HG02623 (cell line): Measurements from ENCODE around the gene C20orf141.
"Not testable (repeated sequence)": the region's sequence is repeated elsewhere in the genome, so short reads cannot be mapped to it uniquely, and the experiment has no call there.

Experiments used
- ATAC-seq: cut with Tn5 transposase; IDR thresholded peaks from one replicate; pipeline ENCODE4 v1.9.1; 2021; ENCODE audit warnings: moderate library complexity; ENCODE audit not compliant: unreplicated experiment

The C20orf141 gene

GRCh38 chr20:2799271-2799670 is 15.5 kb upstream of the C20orf141 start:
- ATAC-seq: no peak

DNA sequence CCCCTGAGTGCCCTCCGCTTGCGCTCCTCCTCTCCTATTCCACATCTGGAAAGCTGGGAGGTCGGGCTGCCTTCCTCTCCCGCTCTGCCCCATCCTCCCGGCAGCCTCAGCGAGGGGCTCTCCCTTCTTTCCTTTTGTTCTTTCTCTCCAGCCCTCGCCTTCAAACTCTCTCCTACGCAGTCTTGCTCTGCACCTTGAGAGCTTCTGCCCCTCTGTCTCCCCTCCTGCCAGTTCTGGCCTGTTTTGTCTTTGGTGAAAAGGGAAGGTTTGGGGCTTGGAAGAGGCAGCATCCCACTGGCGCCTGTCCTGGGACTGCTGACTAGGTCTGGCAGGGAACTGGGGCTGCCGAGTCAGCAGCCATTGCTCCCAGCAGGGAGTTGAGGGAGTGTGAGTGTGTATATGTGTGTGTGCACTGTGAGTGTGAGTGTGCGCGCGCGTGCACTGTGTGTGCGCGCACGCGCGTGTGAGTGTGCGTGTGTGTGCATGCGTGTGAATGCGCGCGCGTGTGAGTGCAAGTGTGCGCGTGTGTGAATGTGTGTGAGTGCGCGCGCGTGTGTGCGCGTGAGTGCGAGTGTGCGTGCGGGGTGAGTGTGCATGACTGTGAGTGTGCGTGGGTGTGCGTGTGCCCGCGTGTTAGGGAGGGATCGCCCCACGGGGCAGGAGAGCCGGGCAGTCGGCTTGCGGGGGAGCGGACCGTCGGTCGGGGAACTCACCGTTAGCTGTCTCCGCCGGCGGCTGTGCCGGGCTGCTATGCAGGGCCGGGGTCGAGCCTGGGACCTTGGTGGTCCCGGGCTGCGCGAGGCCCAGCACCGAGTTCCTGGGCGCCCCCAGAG is 14.9 kb upstream of the C20orf141 start:
- ATAC-seq: no peak

DNA sequence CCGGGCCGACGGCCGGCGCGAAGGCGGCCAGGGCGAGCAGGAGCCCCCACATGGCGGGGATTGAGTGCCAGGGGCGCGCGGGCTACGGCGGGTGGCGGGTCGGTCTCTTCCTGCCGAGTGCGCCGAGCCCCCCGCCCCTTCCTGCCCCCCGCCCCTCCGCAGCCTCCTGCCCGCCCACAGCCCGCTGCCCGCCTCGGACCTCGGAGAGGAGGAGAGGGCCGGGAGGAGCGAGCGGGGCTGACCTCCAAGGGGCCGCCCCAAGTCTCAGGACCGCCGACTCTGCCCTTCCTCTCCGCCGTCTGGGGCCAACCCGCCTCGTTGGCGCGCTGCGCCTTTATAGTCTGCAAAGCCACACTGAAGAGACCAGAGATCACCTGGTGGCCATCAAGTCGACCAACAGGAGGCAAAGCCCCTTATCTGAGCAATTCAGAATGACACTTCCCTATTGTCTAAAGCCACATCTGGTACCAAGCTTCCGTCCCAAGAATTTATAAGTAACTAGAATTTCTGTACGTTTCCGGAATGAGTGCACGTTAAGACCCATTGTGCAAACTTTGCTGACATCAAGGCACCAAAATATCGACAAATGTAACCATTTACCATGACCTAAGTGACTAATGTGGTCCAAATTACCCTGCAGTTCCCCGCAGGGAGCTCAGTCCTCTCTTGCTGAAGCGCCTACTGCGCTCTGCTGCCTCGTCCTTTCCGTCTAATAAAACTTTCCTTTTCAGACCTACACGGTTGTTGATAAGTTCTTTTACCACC is 14.1 kb upstream of the C20orf141 start, which contains the start of gene CPXM1:
Gene CPXM1, minus strand, starts transcription at position 107 of the 765 bp plus-strand sequence. Its CDS starts 55 bp downstream, at position 52.
- ATAC-seq: no peak

DNA sequence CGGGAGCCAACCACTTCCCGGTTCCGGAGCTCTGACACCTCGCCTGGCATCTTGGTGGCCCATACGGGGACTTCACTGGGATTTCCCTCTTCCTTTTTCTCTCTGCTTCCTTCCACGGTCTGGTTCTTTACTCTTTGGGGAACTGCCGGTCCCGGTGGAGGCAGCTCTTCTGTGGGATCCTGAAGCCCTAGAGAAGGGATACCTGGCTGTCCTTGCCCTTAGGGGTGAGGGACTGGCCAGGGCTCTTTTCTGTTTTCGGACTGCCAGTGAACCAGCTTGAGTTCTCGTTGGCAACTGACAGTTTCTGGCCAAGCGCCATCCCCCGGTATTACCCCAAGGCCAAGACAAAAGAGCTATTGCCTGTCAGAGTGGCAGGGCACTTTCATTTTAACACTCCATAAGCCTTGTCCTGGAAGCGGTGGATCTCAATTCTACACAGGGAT is 13.5 kb upstream of the C20orf141 start:
- no peak for ATAC-seq

DNA sequence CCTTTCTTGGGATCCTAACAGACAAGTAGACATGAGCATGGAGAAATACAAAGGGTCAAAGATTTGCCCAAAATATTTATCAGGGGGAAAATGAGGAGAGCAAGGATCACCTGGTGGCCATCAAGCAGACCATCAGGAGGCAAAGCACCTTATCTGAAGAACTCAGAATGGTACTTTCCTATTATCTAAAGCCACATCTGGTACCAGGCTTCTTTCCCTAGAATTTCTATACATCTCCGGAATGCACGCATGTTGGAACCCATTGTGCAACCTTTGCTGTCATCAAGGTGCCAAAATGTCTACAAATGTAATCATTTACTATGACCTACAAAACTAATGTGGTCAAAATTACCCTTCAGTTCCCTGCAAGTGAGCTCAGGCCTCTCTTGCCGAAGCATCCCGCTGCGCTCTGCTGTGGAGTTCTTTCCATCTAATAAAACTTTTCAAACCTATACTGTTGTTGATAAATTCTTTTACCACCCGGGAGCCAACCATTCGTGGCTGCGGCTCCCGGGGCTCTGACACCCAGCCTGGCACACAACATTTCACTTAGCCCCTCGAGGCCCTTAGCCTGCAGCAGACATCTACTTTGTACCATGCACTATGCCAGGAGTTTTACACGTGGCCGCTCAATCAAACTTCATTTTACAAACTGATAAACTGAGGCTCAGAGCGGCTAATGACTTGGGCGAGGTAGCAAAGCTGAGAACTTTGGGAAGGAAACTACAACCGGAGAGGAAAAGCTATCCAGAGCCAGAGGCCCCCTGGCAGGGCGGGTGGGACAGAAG is 10.6 kb upstream of the C20orf141 start:
- ATAC-seq: no peak

DNA sequence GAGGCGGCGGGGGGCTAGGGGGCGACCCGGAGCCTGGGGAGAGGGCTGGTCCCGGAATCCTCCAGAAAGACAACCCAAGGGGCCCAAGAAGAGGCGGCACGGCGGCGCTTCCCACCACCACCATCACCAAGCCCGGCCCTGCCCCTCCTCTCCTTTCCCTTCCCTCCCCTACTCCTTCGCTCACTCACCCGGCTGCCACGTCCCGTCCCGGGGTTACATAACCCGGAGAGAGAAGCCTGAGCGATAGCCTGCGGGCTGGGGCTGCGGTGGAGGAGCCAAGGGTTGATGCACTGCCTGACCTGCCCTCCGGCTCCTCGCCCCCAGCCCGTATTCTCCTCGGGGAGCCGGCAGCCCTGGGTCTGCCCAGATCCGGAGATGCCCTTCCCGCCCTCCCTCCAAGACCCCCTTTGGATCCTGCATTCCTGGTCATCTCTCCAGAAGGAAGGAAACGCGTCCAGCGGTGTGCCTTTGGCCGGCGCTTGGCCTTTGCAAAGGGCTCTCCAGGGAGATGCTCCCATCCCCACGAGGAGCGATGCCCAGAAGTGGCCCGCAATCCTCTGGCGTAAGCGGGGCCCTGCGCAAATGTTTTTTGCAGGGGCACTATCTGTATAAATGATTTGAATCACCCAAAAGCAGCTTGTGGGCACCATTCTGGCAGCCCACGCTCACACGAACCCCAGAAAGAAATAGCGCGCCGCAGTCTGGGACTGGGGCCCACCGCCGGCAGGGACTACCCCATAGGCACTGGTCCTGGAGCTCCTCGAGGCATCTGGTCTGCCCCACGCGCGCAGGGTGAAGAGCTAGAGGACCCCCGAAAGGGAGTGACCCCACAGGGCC is 9.7 kb upstream of the C20orf141 start:
- no peak for ATAC-seq

DNA sequence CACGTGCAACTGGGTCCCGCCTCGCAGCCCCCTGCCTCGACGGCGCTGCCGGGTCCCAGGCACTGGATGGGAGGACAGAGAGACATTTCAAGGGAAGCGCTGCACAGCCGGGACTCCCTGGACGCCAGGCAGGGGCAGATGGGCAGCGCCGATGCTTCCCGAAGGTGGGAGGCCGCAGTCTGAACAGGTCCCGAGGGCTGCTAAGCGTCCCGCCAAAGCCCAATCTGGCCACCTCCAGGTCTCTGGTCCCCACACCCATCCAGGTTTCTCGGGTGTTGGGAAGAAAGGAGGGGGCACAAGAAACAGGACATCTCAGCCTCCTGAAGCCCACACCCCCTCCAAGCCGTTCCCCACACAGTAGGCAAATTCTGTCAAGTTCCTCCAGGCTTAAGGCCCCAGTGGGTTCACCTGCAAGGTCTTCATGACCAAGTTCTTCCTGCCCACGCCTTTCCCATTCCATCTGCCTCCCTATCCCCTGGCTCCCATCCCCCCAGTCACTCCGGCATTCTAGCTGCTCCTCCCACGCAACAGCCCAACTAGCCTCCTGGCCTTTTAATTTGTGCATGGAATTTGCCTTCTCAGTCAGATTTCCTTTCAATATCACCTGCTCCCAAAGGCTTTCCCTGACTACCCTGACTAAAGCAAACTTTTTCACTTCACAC is 9.0 kb upstream of the C20orf141 start:
- no peak for ATAC-seq

DNA sequence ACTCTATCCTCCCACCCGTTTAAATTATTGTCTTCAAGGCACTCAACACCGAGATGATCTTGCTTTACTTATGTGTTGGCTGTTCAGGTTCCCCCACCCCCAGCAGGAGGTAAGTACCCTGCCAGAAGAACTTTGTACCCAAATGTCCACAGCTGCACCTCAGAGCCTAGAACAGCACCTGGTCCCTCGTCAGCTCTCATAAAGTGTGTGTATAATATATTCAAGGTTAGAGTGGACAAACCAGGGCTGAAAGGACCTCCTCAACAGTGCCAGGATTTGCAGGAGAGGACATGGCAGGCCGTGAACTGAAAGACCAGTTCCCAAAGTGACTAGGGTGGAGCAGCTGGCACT is 8.5 kb upstream of the C20orf141 start:
- ATAC-seq: no peak

GRCh38 chr20:2807019-2807418 is 7.8 kb upstream of the C20orf141 start:
- no peak for ATAC-seq

GRCh38 chr20:2807929-2808328 is 6.9 kb upstream of the C20orf141 start:
- ATAC-seq: not testable (repeated sequence)

DNA sequence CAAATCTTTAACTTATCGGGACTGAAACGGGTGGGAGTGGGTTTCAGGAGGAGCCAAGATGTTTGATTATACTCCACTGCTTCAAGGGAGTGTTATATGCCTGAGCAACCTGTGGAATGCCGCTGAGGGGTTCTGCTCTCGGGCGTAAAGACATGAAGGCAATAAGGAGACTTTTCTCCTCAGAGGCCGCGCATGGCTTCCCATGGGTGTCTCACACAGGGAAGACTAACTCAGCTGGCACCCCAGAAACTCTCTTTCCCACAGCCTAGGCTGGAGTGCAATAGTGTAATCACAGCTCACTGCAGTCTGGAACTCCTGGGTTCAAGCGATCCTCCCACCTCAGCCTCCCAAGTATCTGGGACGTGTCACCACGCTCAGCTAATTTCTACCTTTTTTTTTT is 5.1 kb upstream of the C20orf141 start:
- no peak for ATAC-seq

- ATAC-seq: no peak
These were observed 2.6 kb upstream of the C20orf141 start for GRCh38 chr20:2812189-2812588.

GRCh38 chr20:2814076-2814475 is 711 bp upstream of the C20orf141 start:
- ATAC-seq: no peak

DNA sequence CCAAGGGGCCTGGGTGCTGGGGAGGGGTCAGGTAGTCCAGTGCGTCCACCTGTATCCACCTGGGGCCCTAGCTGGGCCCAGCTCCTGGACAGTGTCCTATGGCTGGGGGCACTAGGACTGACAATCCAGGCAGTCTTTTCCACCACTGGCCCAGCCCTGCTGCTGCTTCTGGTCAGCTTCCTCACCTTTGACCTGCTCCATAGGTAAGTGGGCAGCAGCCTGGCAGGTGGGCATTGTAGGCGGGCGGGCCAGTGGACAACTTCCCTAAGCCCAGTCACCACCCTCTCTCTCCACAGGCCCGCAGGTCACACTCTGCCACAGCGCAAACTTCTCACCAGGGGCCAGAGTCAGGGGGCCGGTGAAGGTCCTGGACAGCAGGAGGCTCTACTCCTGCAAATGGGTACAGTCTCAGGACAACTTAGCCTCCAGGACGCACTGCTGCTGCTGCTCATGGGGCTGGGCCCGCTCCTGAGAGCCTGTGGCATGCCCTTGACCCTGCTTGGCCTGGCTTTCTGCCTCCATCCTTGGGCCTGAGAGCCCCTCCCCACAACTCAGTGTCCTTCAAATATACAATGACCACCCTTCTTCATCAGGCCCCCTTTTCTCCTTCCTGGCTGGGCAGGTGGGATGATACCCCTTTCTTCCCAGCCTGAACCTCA is 584 bp downstream of the C20orf141 start:
- ATAC-seq: no peak

DNA sequence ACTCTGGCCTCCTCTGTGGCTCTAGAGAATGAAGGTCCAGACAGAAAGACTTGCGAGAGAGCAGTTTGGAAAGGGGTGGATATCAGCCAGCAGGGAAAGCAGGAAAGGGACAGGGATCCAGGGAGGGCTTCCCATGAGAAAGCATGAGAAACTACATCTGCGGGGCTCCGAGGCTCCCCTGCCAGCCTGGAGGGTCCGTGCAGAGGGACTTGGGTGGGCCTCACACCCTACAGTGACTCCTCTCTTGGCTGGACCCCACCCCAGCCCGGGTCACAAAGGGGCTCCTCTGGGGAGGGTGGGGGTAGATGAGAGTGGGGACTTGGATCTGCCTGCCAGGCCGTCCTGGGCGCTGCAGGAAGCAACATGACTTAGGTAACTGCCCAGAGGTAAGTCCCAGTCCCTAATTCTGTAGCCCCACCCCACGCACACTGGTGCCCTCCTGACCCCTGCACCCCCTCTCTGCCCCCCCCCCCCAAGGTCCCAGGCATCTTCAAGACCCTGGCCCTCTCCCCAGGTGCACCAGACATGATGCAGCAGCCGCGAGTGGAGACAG is 1.3 kb downstream of the C20orf141 start, which contains the start of gene TMEM239:
Gene TMEM239, plus strand, starts transcription at position 335 of the 553 bp plus-strand sequence. Its CDS starts 191 bp downstream, at position 526.
- ATAC-seq: no peak

DNA sequence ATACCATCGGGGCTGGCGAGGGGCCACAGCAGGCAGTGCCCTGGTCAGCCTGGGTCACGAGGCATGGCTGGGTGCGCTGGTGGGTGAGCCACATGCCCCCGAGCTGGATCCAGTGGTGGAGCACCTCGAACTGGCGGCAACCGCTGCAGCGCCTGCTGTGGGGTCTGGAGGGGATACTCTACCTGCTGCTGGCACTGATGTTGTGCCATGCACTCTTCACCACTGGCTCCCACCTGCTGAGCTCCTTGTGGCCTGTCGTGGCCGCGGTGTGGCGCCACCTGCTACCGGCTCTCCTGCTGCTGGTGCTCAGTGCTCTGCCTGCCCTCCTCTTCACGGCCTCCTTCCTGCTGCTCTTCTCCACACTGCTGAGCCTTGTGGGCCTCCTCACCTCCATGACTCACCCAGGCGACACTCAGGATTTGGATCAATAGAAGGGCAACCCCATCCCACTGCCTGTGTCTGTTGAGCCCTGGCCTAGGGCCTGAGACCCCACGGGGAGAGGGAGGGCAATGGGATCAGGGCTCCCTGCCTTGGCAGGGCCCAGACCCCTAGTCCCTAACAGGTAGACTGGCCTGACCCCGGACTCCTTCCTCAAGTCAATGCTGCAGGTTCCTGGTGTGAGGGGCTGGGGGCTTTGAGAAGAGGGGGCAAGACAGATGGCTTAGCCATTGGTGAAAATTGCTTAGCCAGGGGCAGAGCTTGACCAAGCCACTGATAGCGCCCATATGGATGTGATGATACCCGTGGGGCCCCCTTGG is 2.0 kb downstream of the C20orf141 start:
- no peak for ATAC-seq

DNA sequence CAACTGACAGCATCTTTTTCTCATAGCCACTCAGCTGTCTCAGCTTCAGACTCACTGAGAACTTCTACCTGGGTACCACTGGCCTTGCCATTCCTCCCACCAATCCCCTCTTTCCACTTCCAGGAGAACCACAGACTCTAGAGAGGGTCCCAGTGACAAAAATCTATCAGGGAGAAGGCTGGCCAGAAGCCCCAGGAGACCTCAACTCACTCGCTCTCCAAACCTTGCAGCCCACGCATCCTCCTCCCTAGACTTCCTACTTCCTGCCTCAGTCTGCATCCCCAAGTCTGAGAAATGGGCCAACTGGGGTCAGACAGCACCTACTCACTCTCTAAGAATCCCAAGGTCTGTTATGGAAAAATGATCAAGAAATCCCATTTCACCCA is 2.5 kb downstream of the C20orf141 start:
- no peak for ATAC-seq

DNA sequence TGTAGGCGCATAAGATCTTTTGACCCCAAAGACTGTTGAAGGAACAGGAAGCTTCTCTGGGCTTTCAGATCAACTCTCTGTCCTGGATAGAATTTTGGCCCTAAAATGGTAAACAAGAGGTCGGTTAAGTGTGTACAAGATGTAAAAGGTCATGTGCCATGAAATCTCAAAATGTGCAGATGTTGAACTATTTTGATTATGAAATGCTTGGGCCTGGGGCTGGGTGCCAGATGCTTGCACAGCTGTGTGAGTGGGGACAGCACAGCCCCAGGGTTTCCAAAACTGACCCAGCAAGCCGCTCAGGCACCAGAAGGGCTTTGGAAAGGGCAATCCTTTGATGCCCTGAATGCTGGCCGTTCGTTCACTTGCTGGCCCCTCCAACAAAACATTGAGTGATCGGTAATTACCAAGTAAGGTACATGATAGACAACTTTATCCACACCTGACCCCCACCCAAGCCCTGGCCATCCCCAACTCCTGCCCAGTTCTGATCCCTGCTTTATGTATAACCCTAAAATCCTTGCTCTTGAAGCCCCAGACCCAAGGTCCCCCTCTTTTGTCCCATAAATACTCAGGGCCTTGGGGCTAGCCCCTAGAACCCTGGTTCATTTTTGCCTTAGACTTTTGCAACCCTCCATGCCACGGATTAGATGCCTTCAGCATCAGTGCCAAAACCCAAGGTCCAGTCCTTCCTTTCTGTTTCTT is 3.3 kb downstream of the C20orf141 start:
- no peak for ATAC-seq
